WI38 (cell line): ENCODE measurements around the gene TCFL5.

ENCODE experiments used
- H3K4me3 ChIP-seq: 2 replicates; pipeline ENCODE4 v1.5.1; 2011; ENCODE audit warnings: low read depth, mild to moderate bottlenecking, control low read depth, low read length
- CTCF ChIP-seq: IDR thresholded peaks from 2 replicates; pipeline ENCODE4 v1.5.1; 2012; ENCODE audit warnings: low read depth, mild to moderate bottlenecking, control low read depth, low read length

The TCFL5 gene

DNA sequence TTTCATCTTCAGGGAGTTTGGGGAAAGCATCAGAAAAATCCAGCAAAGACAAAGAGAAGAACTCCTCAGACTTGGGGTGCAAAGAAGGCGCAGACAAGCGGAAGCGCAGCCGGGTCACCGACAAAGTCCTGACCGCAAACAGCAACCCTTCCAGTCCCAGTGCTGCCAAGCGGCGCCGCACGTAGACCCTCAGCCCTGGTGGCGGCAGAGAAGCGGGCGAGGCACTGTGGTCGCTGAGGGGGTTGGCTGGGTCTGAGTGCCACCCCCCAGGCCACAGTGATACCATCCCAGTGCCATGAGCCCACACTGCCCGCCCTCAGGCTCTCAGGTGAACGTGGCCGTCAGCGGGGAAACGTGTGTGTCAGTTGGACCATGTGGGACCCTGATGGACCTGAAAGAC, 62.2 kb downstream of the TCFL5 start:
- H3K4me3 ChIP-seq = no peak overlapping the region
- no peak for TF ChIP-seq CTCF

DNA sequence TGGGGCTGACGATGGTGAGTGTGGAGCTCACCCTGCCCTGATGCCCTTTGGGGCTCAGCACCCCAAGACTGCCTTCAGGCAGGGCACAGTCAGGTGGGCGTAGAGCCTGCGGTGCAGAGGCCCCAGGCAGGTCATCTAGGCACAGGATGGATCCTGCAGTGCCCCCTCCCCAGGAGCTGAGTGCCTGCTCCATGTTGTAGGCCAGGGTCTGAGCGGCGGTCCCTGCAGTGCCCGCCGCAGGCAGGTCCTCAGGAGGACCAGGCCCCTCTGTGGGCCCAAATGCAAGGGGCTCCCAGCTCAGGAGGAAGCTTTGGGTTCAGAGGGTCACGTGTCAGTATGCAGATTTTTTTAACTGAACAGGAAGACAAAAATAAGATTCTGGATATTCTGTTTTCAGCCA, 62.6 kb downstream of the TCFL5 start:
- no peak for TF ChIP-seq CTCF
- H3K4me3 ChIP-seq = no peak overlapping the region

DNA sequence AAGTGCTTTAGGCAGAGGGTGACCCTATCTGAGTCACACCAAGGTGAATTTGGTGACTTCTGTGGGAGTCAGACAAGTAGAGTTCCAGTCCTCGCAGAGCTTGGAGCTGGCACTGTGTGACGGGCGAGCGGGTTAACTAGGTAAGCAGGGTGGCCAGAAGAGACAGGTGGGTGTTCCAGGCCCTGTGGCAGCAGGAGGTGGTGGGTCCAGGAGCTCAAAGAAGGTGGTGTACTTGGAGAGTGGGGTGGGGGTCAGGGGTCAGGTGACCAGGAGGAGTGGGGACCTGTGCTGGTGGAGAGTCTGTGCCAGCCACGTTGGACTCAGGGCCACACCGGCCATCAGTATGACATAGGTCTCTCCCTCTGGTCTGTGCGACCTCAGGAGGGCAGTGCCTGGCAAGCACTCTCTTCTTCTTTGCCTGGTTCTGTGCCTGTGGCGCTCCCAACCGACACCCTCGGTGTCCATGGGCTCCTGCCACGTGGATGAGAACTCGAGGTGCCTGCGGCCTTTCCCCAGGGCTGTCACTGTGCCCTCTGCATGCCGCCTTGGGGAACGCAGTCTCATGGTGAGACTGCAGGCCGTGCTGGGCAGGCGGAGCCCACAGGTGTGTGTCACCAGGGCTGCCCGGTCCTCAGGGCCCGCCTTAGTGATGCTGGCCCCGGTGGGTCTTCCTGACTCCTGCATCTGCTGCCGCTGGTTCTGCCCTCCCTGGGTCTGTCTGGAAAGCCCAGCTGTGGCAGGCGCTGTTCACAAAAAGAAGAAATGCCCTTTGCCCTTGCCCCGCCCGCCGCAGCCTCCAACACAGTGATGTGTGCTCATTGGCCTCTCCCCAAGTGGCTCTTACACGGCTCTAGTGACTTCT, 63.7 kb downstream of the TCFL5 start:
- peak overlapping the region; percentile 59 for H3K4me3 ChIP-seq
- TF ChIP-seq CTCF = no peak

- no peak for TF ChIP-seq CTCF
- peak overlapping the region; percentile 60 for H3K4me3 ChIP-seq
Observed at GRCh38 chr20:62796699-62797491, 64.7 kb downstream of the TCFL5 start.

DNA sequence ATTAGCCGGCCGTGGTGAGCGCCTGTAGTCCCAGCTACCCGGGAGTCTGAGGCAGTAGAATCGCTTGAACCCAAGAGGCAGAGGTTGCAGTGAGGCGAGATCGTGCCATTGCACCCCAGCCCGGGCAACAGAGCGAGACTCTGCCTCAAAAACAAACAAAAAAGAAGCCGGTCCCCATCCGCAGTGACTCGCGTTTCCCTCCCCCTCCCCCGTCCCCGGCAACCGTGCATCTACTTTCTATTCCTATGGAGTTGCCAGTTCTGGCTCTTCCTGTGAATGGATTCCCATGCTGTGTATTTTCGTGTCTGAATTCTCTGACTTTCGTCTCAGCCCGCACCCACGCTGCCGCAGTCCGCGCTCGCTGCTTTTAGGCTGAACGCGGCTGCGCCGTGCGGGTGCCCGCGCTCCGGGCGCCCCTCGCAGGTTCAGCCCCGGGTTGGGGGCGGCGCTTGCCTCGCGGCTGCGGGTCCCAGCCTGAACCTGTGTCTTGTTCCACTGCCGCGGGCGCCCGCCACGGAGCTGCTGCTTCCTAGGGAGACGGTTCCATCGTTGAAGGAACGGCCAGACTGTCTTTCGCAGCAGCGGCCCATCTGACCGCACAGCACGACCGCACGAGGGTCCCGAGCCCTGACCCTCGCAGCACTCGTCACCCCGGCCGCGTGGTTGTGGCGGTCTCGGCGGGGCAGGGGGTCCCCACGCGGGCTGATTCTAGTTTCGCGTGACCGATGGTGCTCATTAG, 66.4 kb downstream of the TCFL5 start:
- TF ChIP-seq CTCF = no peak

DNA sequence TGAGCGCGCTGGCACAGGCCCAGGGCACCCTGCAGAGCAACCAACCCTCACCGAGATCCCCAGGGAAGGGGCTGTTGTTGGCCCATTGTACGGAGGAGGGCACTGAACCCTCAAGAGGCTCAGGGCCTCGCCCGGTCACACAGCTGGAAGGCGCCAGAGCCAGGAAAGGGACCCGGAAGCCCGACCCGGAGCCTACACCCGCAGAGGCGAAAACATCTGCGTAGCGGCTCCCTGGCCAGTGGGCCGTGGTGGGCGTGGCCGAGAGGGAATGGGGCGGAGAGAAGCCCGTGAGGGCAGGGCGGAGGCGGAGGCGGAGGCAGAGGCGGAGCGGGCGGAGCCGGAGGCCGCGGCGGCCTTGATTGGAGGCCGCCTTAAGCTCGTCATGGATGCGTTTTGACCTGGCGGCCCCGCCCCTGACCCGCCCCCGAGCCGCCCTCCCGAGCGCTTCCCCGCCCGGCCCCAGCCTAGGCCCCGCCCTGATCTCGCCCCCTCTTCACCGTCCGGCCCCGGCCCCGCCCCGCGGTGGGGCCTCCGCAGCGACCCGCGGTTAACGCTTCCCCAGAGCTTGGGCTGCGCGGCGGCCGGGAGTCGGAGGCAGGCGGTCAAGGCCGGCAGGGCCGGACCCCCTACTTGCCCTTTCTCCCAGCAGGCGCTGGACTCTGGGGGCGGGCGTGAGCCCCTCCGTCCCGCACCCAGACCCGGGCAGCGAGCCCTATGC, 67.5 kb downstream of the TCFL5 start:
- no peak for TF ChIP-seq CTCF
- H3K4me3 ChIP-seq = peak overlapping the region; percentile 65

More for the DNA sequence above, 66.4 kb downstream of the TCFL5 start:
- H3K4me3 ChIP-seq = peak overlapping the region; percentile 65
